Activated T-cell treated with anti-CD3 and anti-CD28 coated beads for 1 hour (primary cell): ENCODE data around the gene SLC51A.
"Not testable (repeated sequence)": the region's sequence is repeated elsewhere in the genome, so short reads cannot be mapped to it uniquely, and the experiment has no call there.

Experiments used
- DNase-seq: peaks from one replicate; pipeline ENCODE4 v3.0.0-alpha.2; 2020; ENCODE audit warnings: low read depth

SLC51A gene

GRCh38 chr3:196216089-196216564 lies at the start of gene SLC51A:
TSS of gene SLC51A (plus strand) at chr3:196216534. CDS start at chr3:196216713, 179 bp downstream.
- no peak for DNase-seq

DNA sequence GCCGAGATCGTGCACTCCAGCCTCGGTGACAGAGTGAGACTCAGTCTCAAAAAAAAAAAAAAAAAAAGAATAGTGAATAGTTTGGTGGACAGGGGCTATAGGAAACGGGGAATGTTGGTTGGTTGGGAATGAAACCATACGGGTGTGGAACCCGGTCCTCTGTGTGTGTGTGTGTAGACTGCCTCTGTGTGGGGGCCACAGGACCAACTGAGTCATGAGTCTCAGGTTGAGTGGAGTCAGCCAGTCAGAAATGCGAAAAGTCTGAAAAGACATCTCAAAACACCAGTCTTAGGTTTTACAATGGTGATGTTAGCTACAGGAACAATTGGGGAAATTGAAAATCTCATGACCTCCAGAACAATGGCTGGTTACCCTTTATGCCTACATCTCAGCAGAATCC lies 49.6 kb upstream of the SLC51A start:
- no peak for DNase-seq

GRCh38 chr3:196168808-196169391 lies 47.4 kb upstream of the SLC51A start:
- no peak for DNase-seq

DNA sequence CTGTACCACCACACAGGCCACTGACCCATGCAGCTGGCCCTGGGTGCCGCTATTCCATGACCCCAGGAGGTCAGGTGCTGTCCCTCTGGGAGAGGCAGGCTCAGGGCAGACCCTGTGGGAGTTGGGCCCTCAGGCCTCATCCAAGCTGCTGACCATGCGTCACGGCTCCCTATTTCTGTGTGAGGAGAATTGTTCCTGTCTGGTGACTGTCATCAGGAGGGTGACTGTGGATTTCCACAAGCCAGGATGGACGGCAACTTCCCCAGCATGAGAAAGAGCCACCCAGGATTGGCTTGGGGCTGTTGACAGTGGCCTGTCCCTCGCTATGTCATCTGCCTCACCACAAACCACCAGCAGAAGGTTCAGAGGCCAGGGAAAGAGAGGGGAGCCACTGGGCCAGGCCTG lies 46.5 kb upstream of the SLC51A start:
- DNase-seq: no peak

DNA sequence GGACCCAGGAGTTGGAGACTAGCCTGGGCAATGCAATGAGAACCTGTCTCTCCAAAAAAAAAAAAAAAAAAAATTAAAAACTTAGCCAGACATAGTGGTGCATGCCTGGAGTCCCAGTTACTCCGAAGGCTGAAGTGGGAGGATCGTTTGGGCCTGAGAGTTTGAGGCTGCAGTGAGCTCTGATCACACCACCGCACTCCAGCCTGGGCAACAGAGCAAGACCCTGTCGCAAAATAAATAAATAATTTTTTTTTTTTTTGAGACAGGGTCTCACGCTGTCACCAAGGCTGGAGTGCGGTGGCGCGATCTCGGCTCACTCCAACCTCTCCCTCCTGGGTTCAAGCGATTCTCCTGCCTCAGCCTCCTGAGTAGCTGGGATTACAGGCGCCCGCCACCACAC lies 46.0 kb upstream of the SLC51A start:
- DNase-seq: not testable (repeated sequence)

DNA sequence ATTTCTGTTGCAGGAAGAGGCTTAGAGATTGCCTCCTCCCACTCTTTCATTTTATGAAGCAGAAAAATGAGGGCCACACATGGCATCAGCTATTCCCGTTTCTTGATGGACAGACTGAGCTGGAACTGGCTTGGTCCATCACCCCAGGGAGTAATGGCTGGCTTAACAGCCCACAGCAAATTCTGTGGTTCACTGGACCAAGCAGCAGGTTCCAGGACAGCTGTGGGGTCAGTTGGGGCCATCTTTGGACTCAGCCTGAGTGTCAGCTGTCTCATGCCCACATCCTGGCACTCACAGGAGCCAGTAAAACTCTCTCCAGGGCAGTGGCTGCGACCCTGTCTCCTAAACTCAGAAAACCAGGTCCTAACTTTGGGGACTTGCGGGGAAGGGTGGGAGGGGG lies 41.7 kb upstream of the SLC51A start:
- no peak for DNase-seq

DNA sequence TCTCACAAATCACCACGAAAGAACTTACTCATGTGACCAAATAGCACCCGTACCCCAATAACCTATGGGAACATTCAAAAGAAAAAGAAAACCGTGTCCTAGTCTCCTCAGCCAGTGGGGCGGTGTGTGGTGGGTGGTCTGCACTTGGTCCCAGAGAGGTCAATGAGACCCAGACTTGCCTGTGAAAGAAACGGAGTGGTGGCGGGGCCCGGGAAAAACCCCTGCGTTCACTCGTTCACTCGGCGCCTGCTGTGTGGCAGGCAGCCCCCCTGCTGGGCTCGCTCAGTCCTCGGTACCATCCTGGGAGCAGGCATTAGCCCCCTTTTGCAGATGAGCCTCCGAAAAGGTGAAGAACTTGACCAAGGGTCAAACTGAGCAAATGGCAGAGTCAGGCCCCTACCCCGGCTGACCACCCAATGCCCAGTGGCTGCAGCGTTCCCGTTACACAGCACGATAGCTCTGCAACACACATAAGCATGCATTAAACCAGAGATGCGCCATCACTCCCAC lies 41.2 kb upstream of the SLC51A start:
- DNase-seq: no peak

DNA sequence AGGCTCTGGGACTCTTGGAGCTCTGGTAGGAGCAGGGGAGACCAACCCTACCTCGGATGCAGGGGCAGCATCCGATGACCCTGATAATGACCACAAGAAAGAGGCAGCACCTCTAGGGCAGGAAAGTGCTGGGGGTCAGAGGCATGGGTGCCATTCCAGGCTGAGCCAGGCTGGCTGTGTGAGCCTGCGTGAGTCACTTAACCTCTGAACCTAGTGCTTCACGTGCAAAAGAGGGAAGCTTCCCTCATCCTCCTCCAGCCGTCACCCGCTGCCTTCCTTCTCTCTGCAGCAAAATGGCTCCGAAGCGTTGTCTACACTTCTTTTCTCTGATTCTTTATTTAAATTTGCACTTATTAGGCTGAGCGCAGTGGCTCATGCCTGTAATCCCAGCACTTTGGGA lies 40.6 kb upstream of the SLC51A start:
- DNase-seq: no peak

GRCh38 chr3:196177567-196177966 lies 38.8 kb upstream of the SLC51A start:
- DNase-seq: no peak

GRCh38 chr3:196177967-196178366 lies 38.4 kb upstream of the SLC51A start:
- DNase-seq: no peak

GRCh38 chr3:196178993-196179379 lies 37.3 kb upstream of the SLC51A start:
- DNase-seq: no peak

- peak; percentile 74 for DNase-seq
Observed at GRCh38 chr3:196179380-196180308, 36.7 kb upstream of the SLC51A start.

DNA sequence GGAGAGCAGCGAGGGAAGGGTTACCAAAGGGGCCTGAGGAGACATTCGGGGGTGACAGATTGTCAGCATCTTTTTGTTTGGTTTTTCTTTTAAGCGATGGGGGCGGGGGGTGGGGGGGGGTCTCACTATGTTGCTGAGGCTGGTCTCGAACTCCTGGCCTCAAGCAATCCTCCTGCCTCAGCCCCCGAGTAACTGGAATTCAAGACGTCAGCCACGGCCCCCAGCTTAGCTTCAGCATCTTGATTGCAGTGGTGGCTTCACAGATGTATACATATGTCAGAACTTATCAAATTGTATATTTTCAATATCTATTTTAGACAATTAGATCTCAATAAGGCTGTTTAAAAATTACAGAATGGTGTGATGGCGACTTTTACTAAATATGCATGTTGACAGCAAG lies 36.0 kb upstream of the SLC51A start:
- DNase-seq: no peak

GRCh38 chr3:196181127-196181546 lies 35.2 kb upstream of the SLC51A start:
- no peak for DNase-seq

GRCh38 chr3:196184169-196184432 lies 32.2 kb upstream of the SLC51A start:
- not testable (repeated sequence) for DNase-seq

GRCh38 chr3:196184881-196185280 lies 31.5 kb upstream of the SLC51A start:
- no peak for DNase-seq

- DNase-seq: no peak
Observed at GRCh38 chr3:196186651-196187573, 29.4 kb upstream of the SLC51A start.

DNA sequence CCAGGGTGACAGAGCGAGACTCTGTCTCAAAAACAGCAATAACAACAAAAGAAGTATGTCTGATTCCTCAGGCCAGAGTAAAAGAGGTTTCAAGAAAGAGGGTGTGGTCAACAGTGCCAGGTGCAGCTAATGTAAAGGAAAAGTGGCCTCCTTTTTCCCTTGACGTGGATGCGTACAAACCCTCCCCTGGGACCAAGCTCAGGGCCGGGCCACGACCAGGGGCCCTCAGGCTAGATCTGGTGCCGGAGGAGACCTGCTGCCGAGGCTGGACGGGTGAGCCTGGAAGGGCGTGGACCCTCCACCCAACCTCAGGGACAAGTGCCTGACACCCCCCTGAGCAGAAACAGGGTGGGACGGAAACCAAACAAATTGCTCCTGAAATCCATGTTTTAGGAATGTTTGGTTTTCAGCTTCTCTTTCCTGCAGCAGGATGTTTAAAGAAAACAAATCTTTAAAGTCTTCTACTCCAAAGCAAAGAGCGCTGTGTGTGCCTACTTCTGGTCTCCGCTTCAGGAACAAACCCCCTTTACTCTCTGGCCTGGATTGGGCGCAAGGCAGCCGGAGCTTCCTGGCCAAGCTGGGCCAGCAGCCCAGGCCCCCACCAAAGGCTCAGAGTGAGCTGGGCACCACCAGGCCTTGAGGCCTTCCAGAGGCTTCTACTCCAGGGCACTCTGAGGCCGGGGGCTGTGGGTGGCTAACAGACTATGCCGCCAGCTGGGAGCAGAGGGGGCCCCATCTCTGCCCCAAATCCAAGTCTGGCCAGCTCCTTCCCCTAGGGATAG lies 26.6 kb upstream of the SLC51A start:
- DNase-seq: no peak

GRCh38 chr3:196192036-196192523 lies 24.3 kb upstream of the SLC51A start:
- DNase-seq: no peak

DNA sequence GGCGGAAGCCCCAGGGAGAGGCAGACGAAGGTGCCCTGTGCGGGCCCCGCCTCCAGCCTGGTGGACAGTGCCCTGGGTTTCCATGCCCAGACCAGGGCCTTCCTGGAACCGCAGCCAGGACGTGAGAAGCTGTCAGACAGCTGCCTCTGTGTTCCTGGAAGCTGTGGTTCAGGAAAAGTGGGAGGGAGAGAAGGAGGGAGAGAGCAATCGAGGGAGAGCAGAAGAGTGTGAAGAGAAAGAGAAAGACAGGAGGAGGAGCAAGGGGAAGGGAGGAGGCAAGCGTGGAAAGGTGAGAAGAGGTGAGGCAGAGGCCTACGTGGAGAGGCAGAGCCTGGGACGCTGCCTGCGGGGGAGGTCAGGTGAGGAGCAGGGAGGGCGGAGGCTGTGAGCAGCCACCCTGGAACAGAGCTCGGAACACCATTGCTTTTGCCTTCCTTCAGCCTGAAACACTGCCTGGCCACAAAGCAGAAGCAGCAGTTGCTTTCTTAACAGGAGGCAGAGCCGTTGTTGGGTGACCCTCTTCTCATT lies 23.7 kb upstream of the SLC51A start:
- DNase-seq: no peak

DNA sequence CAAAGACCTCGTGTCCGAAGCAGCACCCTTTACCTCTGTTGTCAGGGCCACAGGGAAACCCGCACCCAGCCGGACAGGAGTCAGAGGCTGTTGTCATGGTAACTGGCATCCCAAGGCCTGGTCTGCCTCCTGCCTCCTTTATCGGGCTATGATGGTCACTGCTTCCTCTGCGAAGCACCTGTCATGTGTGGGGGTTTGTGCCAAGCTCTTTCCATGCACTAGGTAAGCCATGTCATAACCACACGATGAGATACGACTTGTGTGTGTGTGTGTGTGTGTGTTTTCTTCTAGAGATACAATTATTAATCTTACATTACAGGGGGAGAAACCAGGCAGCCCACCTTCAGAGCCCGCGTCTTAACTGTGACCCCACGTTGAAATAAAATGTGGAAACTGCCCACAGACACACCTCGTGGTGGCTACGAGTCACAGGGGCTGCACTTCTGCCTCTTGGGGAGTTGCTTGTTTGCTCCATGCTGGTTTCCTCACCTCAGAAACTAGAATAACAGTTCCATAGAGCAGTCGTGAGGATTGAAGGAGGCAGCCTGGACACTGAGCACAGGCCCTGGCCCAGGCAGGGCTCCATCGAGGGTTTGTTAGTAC lies 23.1 kb upstream of the SLC51A start:
- no peak for DNase-seq
